AG04450 (cell line): ENCODE measurements around the gene CFAP57. TPM values are rescaled to one million over a fixed set of nuclear protein-coding genes. Genes with fewer than 3 reads are reported as not detected.

Experiments used
- CTCF ChIA-PET: fragments of 300-600, 350-600 bp; formaldehyde crosslinking; extraction: SDS; loops from one replicate; lab custom pipeline; 2022; ENCODE audit warnings: antibody characterized with exemption, inconsistent platforms; lab: Charles Lee
- POLR2A ChIA-PET: fragments of 350-600 bp; formaldehyde crosslinking; extraction: SDS; loops from one replicate; lab custom pipeline; 2021; ENCODE audit warnings: antibody characterized with exemption, inconsistent platforms; lab: Yijun Ruan, JAX
- DNase-seq: peaks from one replicate; pipeline ENCODE4 v3.0.0-alpha.2; 2011; ENCODE audit warnings: low read depth, low spot score
- H3K27ac ChIP-seq: one replicate; pipeline ENCODE4 v1.5.1; 2012; ENCODE audit warnings: low read depth, low read length, control low read depth
- H3K27me3 ChIP-seq: one replicate; pipeline ENCODE4 v1.6.0; 2012; ENCODE audit warnings: low read length; ENCODE audit not compliant: control insufficient read depth, insufficient read depth
- H3K4me3 ChIP-seq: 2 replicates; pipeline ENCODE4 v1.5.1; 2011; ENCODE audit warnings: mild to moderate bottlenecking, low read depth, low read length, control low read depth
- H3K9me3 ChIP-seq: 2 replicates; pipeline ENCODE4 v1.5.1; 2012; ENCODE audit warnings: low read length; ENCODE audit not compliant: control insufficient read depth, insufficient read depth
- CTCF ChIP-seq: IDR thresholded peaks from 2 replicates; pipeline ENCODE4 v1.5.1; 2011; ENCODE audit warnings: low read depth, low read length, control low read depth, inconsistent platforms
- polyA plus RNA-seq: library from polyadenylated mRNA; depleted of rRNA; stranded (reverse); fragments of >200 nt; gene quantifications from 2 replicates; pipeline ENCODE4 v1.2.3, GENCODE V29; 2011

Gene CFAP57
- polyA plus RNA-seq, 1 experiment = 0.58 TPM

DNA sequence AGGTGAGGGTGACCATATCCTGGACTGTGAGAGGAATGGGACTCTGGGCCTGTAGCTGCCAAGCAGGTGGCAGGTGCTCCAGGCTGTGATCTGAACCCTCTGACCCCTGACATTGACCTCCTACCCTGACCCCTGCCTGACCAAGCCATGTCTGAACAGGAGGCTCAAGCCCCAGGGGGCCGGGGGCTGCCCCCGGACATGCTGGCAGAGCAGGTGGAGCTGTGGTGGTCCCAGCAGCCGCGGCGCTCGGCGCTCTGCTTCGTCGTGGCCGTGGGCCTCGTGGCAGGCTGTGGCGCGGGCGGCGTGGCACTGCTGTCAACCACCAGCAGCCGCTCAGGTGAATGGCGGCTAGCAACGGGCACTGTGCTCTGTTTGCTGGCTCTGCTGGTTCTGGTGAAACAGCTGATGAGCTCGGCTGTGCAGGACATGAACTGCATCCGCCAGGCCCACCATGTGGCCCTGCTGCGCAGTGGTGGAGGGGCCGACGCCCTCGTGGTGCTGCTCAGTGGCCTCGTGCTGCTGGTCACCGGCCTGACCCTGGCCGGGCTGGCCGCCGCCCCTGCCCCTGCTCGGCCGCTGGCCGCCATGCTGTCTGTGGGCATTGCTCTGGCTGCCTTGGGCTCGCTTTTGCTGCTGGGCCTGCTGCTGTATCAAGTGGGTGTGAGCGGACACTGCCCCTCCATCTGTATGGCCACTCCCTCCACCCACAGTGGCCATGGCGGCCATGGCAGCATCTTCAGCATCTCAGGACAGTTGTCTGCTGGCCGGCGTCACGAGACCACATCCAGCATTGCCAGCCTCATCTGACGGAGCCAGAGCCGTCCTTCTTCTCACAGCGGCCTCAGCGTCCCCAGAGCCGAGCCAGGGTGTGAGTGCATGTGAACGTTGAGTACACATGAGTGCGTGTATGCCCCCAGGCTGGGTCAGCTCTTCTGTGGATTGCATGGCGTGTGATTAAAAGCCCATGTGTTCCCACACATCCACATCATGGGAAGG lies 100.7 kb downstream of the CFAP57 start:
- H3K4me3 ChIP-seq = no peak overlapping the region
- no peak for DNase-seq
- ChIA-PET CTCF (no interaction called here), POLR2A (no interaction called here)
- H3K27me3 ChIP-seq = peaks cover 16% of the 10 kb centered on the region
- no peak for TF ChIP-seq CTCF
- no peak overlapping the region for H3K27ac ChIP-seq
- no peaks in the 10 kb centered on the region; the same call in 1 of the 2 replicates for H3K9me3 ChIP-seq

- Histone ChIP-seq H3K27me3 (peaks cover 16% of the 10 kb centered on the region), H3K4me3 (no peak overlapping the region), H3K27ac (no peak overlapping the region), H3K9me3 (no peaks in the 10 kb centered on the region; the same call in 1 of the 2 replicates)
- ChIA-PET POLR2A (no interaction called here), CTCF (no interaction called here)
- DNase-seq = no peak
- TF ChIP-seq CTCF = no peak
Measured at GRCh38 chr1:43273708-43274107, 101.6 kb downstream of the CFAP57 start.

DNA sequence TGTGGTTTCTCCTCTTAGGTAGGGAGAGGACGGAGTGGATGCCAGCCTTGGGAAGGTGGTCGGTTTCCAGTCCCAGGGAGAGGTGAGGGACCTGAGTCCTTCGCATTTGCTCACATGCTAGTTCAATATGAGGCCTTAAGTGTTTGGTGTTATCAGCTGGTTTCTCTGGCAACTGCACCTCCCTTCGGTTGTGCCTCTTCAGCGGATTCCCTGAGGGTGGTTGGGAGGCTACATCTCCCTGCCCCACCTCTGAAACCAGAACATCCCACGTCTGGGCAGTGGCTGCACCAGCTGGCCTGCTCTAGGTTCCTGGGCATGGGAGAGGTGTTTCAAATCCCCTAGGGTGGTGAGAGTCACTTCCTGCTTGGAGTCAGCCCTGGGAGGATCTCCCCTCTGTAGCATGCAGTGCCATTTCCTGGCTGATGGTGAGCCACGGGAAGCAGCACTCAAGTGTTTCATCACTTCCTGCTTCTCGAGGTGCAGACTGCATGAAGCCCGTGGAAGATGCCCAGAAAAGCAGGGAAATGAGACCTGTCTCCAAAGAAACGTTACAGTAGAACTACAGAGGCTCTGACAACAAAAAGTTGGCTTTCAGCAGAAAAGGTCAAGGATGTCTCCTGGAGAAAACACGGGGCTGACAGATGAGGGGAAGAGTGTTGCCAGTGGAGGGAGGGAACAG lies 102.1 kb downstream of the CFAP57 start:
- no peak for DNase-seq
- Histone ChIP-seq H3K9me3 (no peaks in the 10 kb centered on the region; the same call in 1 of the 2 replicates), H3K27me3 (peaks cover 13% of the 10 kb centered on the region), H3K27ac (no peak overlapping the region), H3K4me3 (no peak overlapping the region)
- no peak for TF ChIP-seq CTCF
- ChIA-PET CTCF (no interaction called here), POLR2A (no interaction called here)

GRCh38 chr1:43274804-43275180 lies 102.7 kb downstream of the CFAP57 start:
- CTCF ChIA-PET = no interaction called here
- Histone ChIP-seq H3K9me3 (no peaks in the 10 kb centered on the region; the same call in 1 of the 2 replicates), H3K27ac (no peak overlapping the region), H3K4me3 (no peak overlapping the region), H3K27me3 (peaks cover 14% of the 10 kb centered on the region)
- no peak for DNase-seq
- POLR2A ChIA-PET = no interaction called here
- no peak for TF ChIP-seq CTCF
